ENCODE measurements around the gene EXOC2. TPM values are rescaled to one million over a fixed set of nuclear protein-coding genes. Genes with fewer than 3 reads are reported as not detected.

Gene EXOC2
- total RNA-seq, 4 donors from 2014 or later = 17.8 to 24.8 (median 21.4) TPM

DNA sequence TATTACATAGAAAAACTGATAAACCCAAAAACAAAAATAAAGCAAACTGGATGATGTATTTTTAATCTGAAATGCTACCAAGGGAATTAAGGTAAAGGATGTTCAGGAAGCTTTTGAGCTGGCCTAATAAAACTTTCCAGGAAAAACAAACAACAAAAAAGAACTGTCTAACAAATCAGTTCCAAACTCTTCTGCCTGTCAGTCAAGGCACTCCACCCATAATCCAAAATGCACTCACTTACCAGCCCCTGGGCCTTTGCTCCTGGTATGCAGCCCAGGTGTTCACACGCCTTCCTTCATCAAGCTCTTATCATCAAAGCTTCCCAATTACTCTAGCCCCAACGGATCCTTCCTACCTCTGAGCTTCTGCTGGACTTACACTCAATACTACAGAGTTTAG, 3.7 kb downstream of the EXOC2 start:
- Histone ChIP-seq H3K4me3 (no peak overlapping the region), H3K9me3 (no peaks in the 10 kb centered on the region), H3K36me3 (peaks cover 0 to 24% (median 0%) of the 10 kb centered on the region in 3 donors), H3K27ac (no peak overlapping the region), H3K27me3 (no peaks in the 10 kb centered on the region), H3K4me1 (peaks cover 5 to 43% (median 10%) of the 10 kb centered on the region in 3 donors)
- TF ChIP-seq, protein P1, sequence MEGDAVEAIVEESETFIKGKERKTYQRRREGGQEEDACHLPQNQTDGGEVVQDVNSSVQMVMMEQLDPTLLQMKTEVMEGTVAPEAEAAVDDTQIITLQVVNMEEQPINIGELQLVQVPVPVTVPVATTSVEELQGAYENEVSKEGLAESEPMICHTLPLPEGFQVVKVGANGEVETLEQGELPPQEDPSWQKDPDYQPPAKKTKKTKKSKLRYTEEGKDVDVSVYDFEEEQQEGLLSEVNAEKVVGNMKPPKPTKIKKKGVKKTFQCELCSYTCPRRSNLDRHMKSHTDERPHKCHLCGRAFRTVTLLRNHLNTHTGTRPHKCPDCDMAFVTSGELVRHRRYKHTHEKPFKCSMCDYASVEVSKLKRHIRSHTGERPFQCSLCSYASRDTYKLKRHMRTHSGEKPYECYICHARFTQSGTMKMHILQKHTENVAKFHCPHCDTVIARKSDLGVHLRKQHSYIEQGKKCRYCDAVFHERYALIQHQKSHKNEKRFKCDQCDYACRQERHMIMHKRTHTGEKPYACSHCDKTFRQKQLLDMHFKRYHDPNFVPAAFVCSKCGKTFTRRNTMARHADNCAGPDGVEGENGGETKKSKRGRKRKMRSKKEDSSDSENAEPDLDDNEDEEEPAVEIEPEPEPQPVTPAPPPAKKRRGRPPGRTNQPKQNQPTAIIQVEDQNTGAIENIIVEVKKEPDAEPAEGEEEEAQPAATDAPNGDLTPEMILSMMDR (IDR thresholded peaks at IDR 0.05) = no peak
- no peak for TF ChIP-seq POLR2A (IDR thresholded peaks at IDR 0.05)
- DNase-seq = no peak
- 41 to 48% methylated on average over 2 of the region's 2 CpGs for WGBS, 2 donors
- intact Hi-C loops (cut with DNase I) = no loop called here

DNA sequence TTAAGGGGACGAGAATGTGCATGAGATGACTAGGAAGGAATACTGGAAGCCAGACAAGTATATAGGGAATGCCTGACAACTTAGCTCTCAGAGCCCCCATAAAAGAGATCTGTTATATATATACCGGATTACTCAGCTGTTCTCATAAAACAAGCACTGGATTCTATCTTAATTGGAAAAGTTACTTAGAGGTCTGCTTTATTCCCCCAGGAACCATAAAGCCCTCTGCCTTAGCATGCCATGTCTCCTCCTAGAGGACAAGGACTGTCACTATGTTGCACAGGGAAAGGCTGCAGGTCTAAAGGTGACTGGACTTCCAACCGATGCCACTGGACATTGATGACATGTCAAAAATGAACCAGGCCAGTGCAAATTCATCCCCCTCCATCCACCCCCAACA, 6.4 kb downstream of the EXOC2 start:
- no peaks in the 10 kb centered on the region for H3K9me3 ChIP-seq
- WGBS, 2 donors = 78 to 79% methylated on average over 3 of the region's 3 CpGs
- intact Hi-C loops (cut with DNase I) = no loop called here
- no peak for TF ChIP-seq POLR2A (IDR thresholded peaks at IDR 0.05)
- TF ChIP-seq, protein P1 (IDR thresholded peaks at IDR 0.05) = peak in 2 of 6 experiments; percentile 11
- H3K4me1 ChIP-seq = peaks cover 0 to 53% (median 7%) of the 10 kb centered on the region in 3 donors
- no peak for DNase-seq
- no peaks in the 10 kb centered on the region for H3K27me3 ChIP-seq
- peaks cover 0 to 24% (median 0%) of the 10 kb centered on the region in 3 donors for H3K36me3 ChIP-seq
- H3K4me3 ChIP-seq = no peak overlapping the region
- no peak overlapping the region for H3K27ac ChIP-seq

DNA sequence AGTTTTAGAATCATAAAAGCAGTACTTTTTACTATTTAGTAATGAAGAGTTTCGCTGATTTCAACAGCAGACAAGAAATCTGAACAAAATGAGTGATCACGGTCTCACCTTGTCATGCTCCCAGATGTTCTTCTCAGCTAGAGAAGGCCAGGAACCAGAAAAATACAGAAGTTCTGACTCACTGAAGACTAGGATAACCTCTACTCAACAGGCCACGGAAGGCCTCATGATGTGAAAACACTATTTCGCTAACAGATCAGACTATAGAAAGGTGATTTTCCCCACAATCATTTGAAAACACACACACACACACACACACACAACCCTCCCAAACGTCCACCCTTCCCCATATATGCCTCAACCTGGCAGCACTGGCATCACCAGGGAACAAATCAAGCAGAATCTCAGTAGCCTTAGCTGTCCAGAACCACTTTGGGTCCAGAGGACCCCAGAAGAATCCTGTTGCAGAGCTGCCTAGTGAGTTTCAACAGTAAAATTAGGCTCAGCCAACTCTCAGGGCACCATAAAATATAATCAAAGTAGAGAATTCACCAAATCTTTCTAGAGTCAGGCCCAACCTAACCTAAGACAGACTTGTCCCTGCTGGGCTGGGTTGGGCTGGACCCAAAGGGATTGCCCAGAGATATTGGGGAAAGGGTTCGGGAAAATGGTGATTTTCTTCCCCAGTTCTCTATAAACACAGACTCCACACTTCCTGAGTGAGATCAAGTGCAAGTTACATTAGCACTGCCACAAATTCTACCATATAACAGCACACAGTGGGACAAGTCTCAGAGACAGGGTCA, 7.9 kb downstream of the EXOC2 start:
- 78 to 80% methylated on average over 6 of the region's 6 CpGs for WGBS, 2 donors
- peaks cover 0 to 19% (median 0%) of the 10 kb centered on the region in 3 donors for H3K36me3 ChIP-seq
- intact Hi-C loops (cut with DNase I) = no loop called here
- H3K4me1 ChIP-seq = peaks cover 4 to 58% (median 9%) of the 10 kb centered on the region in 3 donors
- H3K4me3 ChIP-seq = no peak overlapping the region
- H3K27ac ChIP-seq = no peak overlapping the region
- H3K9me3 ChIP-seq = no peaks in the 10 kb centered on the region
- no peaks in the 10 kb centered on the region for H3K27me3 ChIP-seq
- no peak for DNase-seq
- TF ChIP-seq, protein P1 (IDR thresholded peaks at IDR 0.05) = no peak
- no peak for TF ChIP-seq POLR2A (IDR thresholded peaks at IDR 0.05)

DNA sequence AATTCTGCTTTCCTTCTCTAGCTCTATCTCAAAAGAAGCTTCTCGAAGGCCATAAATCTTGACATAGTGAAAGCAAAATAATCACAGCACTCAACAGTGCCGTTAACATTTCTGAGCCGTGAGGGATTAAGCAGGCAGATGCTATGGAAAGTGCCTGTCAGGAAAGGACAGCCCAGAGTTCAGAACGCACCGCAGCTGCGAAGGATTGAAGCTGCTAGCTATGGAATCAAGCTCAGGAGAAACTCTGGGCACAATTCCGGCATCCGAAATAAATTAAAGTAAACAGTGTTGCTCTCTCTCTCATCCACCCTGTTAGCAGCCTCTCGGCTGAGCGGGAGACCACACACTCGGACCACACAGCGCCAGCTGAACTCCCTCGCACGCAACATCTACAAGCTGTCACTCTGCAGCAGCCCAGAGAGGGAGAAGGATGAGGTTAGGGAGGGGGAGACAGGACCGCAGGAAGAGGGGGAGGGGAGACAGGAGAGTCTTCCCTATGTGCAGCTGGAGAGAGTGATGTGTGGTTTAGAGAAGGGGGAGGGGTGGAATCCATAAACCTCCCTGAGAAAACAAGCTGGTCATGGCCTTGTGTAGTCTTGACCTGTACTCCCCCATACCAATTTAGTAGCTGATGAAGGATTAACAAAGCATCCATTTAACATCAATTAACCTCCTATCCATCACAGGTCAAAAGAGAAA, 9.0 kb downstream of the EXOC2 start:
- DNase-seq = no peak
- intact Hi-C loops (cut with DNase I) = no loop called here

More for the DNA sequence above, 9.0 kb downstream of the EXOC2 start:
- H3K36me3 ChIP-seq = peaks cover 0 to 13% (median 0%) of the 10 kb centered on the region in 3 donors
- no peaks in the 10 kb centered on the region for H3K9me3 ChIP-seq
- peak overlapping the region in 3 of 4 donors; percentile 25 to 56 (median 36) for H3K27ac ChIP-seq
- TF ChIP-seq, protein P1 (IDR thresholded peaks at IDR 0.05) = no peak
- no peak for TF ChIP-seq POLR2A (IDR thresholded peaks at IDR 0.05)
- no peaks in the 10 kb centered on the region for H3K27me3 ChIP-seq
- 50 to 68% methylated on average over 15 of the region's 15 CpGs for WGBS, 2 donors
- H3K4me3 ChIP-seq = peak overlapping the region in 3 of 4 donors; percentile 0 to 48 (median 25)
- peaks cover 4 to 52% (median 9%) of the 10 kb centered on the region in 3 donors for H3K4me1 ChIP-seq
